ENCODE data around the gene SYT1. TPM values are rescaled to one million over a fixed set of nuclear protein-coding genes. Genes with fewer than 3 reads are reported as not detected.

The SYT1 gene
- total RNA-seq, 1 donor from 2014 or later = 33.2 TPM

DNA sequence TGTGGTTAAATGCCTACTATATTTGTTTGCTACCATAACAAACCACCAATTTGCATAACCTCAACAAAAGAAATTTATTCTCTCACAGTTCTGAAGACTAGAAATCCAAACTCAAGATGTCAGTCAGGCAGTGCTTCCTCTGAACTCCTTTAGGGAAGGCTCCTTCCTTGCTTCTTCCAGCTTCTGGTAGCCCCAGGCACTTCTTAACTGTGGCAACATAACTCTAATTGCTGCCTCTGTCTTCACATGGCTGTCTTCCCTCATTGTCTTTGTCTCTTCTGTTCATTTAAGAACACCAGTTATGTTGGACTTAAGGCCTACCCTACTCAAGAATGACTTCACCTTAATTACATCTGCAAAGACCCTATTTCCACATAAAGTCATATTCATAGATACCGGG is 206.9 kb downstream of the SYT1 start:
- H3K27ac Mint-ChIP-seq (ENCODE audit: unreplicated experiment) = no peak overlapping the region
- Histone ChIP-seq H2AFZ (ENCODE audit: low read depth, low read length) (no peak overlapping the region), H3K27ac (ENCODE audit: low read depth, low read length) (no peak overlapping the region), H3K9me3 (ENCODE audit: insufficient read depth, low read depth, low read length) (no peaks in the 10 kb centered on the region), H3K4me2 (ENCODE audit: low read length) (no peak overlapping the region), H3K9ac (ENCODE audit: low read length) (no peak overlapping the region), H3K4me3 (ENCODE audit: insufficient read depth, low read depth, low read length) (no peak overlapping the region), H4K20me1 (ENCODE audit: insufficient read depth, low read length) (no peaks in the 10 kb centered on the region), H3K4me1 (ENCODE audit: insufficient read depth, low read length) (no peaks in the 10 kb centered on the region), H3K27me3 (ENCODE audit: insufficient read depth, low read length) (no peaks in the 10 kb centered on the region), H3K36me3 (ENCODE audit: insufficient read depth, low read length) (no peaks in the 10 kb centered on the region), H3K79me2 (ENCODE audit: insufficient read depth, low read length) (no peaks in the 10 kb centered on the region)
- no peak for TF ChIP-seq EZH2 (IDR thresholded peaks at IDR 0.05; ENCODE audit: insufficient read depth, low read length)
- TF ChIP-seq, protein P1, sequence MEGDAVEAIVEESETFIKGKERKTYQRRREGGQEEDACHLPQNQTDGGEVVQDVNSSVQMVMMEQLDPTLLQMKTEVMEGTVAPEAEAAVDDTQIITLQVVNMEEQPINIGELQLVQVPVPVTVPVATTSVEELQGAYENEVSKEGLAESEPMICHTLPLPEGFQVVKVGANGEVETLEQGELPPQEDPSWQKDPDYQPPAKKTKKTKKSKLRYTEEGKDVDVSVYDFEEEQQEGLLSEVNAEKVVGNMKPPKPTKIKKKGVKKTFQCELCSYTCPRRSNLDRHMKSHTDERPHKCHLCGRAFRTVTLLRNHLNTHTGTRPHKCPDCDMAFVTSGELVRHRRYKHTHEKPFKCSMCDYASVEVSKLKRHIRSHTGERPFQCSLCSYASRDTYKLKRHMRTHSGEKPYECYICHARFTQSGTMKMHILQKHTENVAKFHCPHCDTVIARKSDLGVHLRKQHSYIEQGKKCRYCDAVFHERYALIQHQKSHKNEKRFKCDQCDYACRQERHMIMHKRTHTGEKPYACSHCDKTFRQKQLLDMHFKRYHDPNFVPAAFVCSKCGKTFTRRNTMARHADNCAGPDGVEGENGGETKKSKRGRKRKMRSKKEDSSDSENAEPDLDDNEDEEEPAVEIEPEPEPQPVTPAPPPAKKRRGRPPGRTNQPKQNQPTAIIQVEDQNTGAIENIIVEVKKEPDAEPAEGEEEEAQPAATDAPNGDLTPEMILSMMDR (IDR thresholded peaks at IDR 0.05; ENCODE audit: insufficient read depth, low read depth, low read length) = no peak
- H3K27me3 Mint-ChIP-seq (ENCODE audit: low read depth, unreplicated experiment) = no peaks in the 10 kb centered on the region
- DNase-seq (ENCODE audit: low read depth) (no peak), FAIRE-seq (no peak)
- no peak overlapping the region for H3K4me3 Mint-ChIP-seq (ENCODE audit: unreplicated experiment)
- no peaks in the 10 kb centered on the region for H3K4me1 Mint-ChIP-seq (ENCODE audit: low read depth, unreplicated experiment)
- no peaks in the 10 kb centered on the region for H3K9me3 Mint-ChIP-seq (ENCODE audit: unreplicated experiment)
- peaks cover 1% of the 10 kb centered on the region for H3K36me3 Mint-ChIP-seq (ENCODE audit: low read depth, unreplicated experiment)

DNA sequence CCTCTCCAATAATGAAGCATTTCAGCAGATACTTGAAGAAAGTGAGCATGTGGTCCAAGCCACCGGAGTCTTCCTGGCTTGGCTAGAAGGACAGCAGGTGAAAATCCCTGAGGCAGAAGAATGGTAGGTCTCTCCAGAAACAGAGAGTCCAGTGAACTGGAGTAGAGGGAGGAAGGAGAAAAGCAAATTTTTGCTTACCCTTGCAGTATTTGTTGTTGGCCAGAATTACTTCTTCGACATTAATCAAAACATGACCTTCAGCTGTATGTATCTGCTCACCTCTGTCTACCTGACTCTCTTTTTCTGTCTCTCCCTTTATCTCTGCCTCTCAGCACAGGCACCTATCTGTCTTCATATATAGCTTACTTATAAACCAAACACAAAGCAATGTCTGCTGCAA is 208.9 kb downstream of the SYT1 start:
- H3K4me3 Mint-ChIP-seq (ENCODE audit: unreplicated experiment) = no peak overlapping the region
- no peaks in the 10 kb centered on the region for H3K27me3 Mint-ChIP-seq (ENCODE audit: low read depth, unreplicated experiment)
- no peak overlapping the region for H3K27ac ChIP-seq (ENCODE audit: low read depth, low read length)
- H2AFZ ChIP-seq (ENCODE audit: low read depth, low read length) = no peak overlapping the region
- no peak overlapping the region for H3K4me3 ChIP-seq (ENCODE audit: insufficient read depth, low read depth, low read length)
- H3K9me3 Mint-ChIP-seq (ENCODE audit: unreplicated experiment) = no peaks in the 10 kb centered on the region
- H3K9me3 ChIP-seq (ENCODE audit: insufficient read depth, low read depth, low read length) = no peaks in the 10 kb centered on the region
- no peak overlapping the region for H3K4me2 ChIP-seq (ENCODE audit: low read length)
- H3K4me1 Mint-ChIP-seq (ENCODE audit: low read depth, unreplicated experiment) = no peaks in the 10 kb centered on the region
- H3K27me3 ChIP-seq (ENCODE audit: insufficient read depth, low read length) = no peaks in the 10 kb centered on the region
- H3K27ac Mint-ChIP-seq (ENCODE audit: unreplicated experiment) = no peak overlapping the region
- no peak for TF ChIP-seq EZH2 (IDR thresholded peaks at IDR 0.05; ENCODE audit: insufficient read depth, low read length)
- TF ChIP-seq, protein P1 (IDR thresholded peaks at IDR 0.05; ENCODE audit: insufficient read depth, low read depth, low read length) = no peak
- no peaks in the 10 kb centered on the region for H3K36me3 ChIP-seq (ENCODE audit: insufficient read depth, low read length)
- H3K4me1 ChIP-seq (ENCODE audit: insufficient read depth, low read length) = no peaks in the 10 kb centered on the region
- H4K20me1 ChIP-seq (ENCODE audit: insufficient read depth, low read length) = no peaks in the 10 kb centered on the region
- no peaks in the 10 kb centered on the region for H3K79me2 ChIP-seq (ENCODE audit: insufficient read depth, low read length)
- H3K9ac ChIP-seq (ENCODE audit: low read length) = no peak overlapping the region
- DNase-seq (ENCODE audit: low read depth) = no peak
- no peak for FAIRE-seq
- H3K36me3 Mint-ChIP-seq (ENCODE audit: low read depth, unreplicated experiment) = peaks cover 1% of the 10 kb centered on the region

DNA sequence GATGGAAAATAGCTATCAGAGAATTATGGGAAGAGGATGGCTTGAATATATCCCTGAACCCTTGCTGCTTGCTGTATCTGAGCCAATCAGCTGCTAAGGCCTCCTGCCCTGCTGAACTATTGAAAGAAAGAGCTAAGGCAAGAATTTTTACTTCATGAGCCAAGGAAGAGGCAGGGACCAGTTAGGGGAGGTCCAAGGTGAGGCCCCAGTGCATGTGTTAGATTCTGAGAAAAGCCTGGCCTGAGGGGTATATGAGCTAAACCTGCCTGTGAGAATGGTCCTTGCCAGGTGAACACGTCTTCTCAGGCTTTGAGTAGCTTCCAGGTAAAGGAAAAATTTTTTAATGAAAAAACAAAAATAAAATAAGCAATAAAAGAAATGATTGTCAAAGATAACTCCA is 218.0 kb downstream of the SYT1 start:
- Histone ChIP-seq H3K4me3 (ENCODE audit: insufficient read depth, low read depth, low read length) (no peak overlapping the region), H3K36me3 (ENCODE audit: insufficient read depth, low read length) (no peaks in the 10 kb centered on the region), H3K27ac (ENCODE audit: low read depth, low read length) (no peak overlapping the region), H2AFZ (ENCODE audit: low read depth, low read length) (no peak overlapping the region), H3K4me1 (ENCODE audit: insufficient read depth, low read length) (no peaks in the 10 kb centered on the region), H4K20me1 (ENCODE audit: insufficient read depth, low read length) (no peaks in the 10 kb centered on the region), H3K9me3 (ENCODE audit: insufficient read depth, low read depth, low read length) (no peaks in the 10 kb centered on the region), H3K9ac (ENCODE audit: low read length) (no peak overlapping the region), H3K79me2 (ENCODE audit: insufficient read depth, low read length) (no peaks in the 10 kb centered on the region), H3K27me3 (ENCODE audit: insufficient read depth, low read length) (no peaks in the 10 kb centered on the region), H3K4me2 (ENCODE audit: low read length) (no peak overlapping the region)
- H3K27me3 Mint-ChIP-seq (ENCODE audit: low read depth, unreplicated experiment) = no peaks in the 10 kb centered on the region
- H3K4me3 Mint-ChIP-seq (ENCODE audit: unreplicated experiment) = no peak overlapping the region
- no peak for TF ChIP-seq EZH2 (IDR thresholded peaks at IDR 0.05; ENCODE audit: insufficient read depth, low read length)
- TF ChIP-seq, protein P1 (IDR thresholded peaks at IDR 0.05; ENCODE audit: insufficient read depth, low read depth, low read length) = no peak
- H3K27ac Mint-ChIP-seq (ENCODE audit: unreplicated experiment) = no peak overlapping the region
- H3K9me3 Mint-ChIP-seq (ENCODE audit: unreplicated experiment) = no peaks in the 10 kb centered on the region
- peaks cover 2% of the 10 kb centered on the region for H3K36me3 Mint-ChIP-seq (ENCODE audit: low read depth, unreplicated experiment)
- FAIRE-seq (no peak), DNase-seq (ENCODE audit: low read depth) (no peak)
- H3K4me1 Mint-ChIP-seq (ENCODE audit: low read depth, unreplicated experiment) = no peaks in the 10 kb centered on the region

All from astrocyte (in vitro differentiated cells and primary cell).